PC-9 (cell line): ENCODE data around the gene DMRTB1. TPM values are rescaled to one million over a fixed set of nuclear protein-coding genes. Genes with fewer than 3 reads are reported as not detected.

Experiments used
- BruUV-seq: library from RNA; stranded (reverse); fragments of 400-500 nt; replicated peaks from 2 replicates; lab custom pipeline; 2021; lab: Mats Ljungman, UMichigan
- CTCF ChIA-PET: fragments of 300-600 bp; sonication (Branson Sonifier 250); formaldehyde crosslinking; loops from one replicate; lab custom pipeline; 2022; ENCODE audit warnings: antibody characterized with exemption; lab: Charles Lee
- POLR2A ChIA-PET: fragments of 300-600 bp; sonication (Branson Sonifier 250); formaldehyde crosslinking; loops from one replicate; lab custom pipeline; 2022; ENCODE audit warnings: antibody characterized with exemption; ENCODE audit not compliant: unreplicated experiment; lab: Charles Lee
- DNase-seq, 2 experiments: peaks; one replicate each; pipeline versions ENCODE4 v3.0.0 to v3.0.0-alpha.2; 2015 to 2022; ENCODE audit warnings: mixed read lengths in 1 of 2
- H2AFZ ChIP-seq: fragments of 200-600 bp; sonication (generic); 2 replicates; pipeline ENCODE4 v1.8.1; 2017; ENCODE audit warnings: antibody characterized with exemption
- H3F3A ChIP-seq: fragments of 200-600 bp; sonication (generic); 2 replicates; pipeline ENCODE4 v1.8.1; 2017; ENCODE audit warnings: antibody characterized with exemption, mild to moderate bottlenecking, low read depth; ENCODE audit not compliant: insufficient read depth
- H3K27ac ChIP-seq: fragments of 200-600 bp; sonication (generic); 2 replicates; pipeline ENCODE4 v1.6.1; 2016; ENCODE audit warnings: mixed run types
- H3K27me3 ChIP-seq: fragments of 200-600 bp; sonication (generic); 2 replicates; pipeline ENCODE4 v1.6.1; 2016; ENCODE audit warnings: low read depth, mixed run types; ENCODE audit not compliant: insufficient read depth
- H3K36me3 ChIP-seq: fragments of 200-600 bp; sonication (generic); 2 replicates; pipeline ENCODE4 v1.6.1; 2016; ENCODE audit warnings: low read depth, mixed run types
- H3K4me1 ChIP-seq: fragments of 200-600 bp; sonication (generic); replicated peaks from 2 replicates; pipeline ENCODE4 v1.6.1; 2016; ENCODE audit warnings: mixed run types; ENCODE audit not compliant: insufficient read depth
- H3K4me2 ChIP-seq: fragments of 200-600 bp; sonication (generic); 2 replicates; pipeline ENCODE4 v1.6.1; 2017; ENCODE audit warnings: mixed run types
- H3K4me3 ChIP-seq: fragments of 200-600 bp; sonication (generic); 2 replicates; pipeline ENCODE4 v1.6.1; 2016; ENCODE audit warnings: mixed run types
- H3K79me2 ChIP-seq: fragments of 200-600 bp; sonication (generic); 2 replicates; pipeline ENCODE4 v1.6.1; 2017; ENCODE audit warnings: low read depth, mixed run types
- H3K9me2 ChIP-seq: fragments of 200-600 bp; sonication (generic); 2 replicates; pipeline ENCODE4 v1.8.1; 2017; ENCODE audit warnings: mild to moderate bottlenecking; ENCODE audit not compliant: insufficient read depth
- H3K9me3 ChIP-seq: fragments of 200-600 bp; sonication (generic); 2 replicates; pipeline ENCODE4 v1.8.1; 2016; ENCODE audit warnings: low read depth; ENCODE audit not compliant: insufficient read depth
- H4K20me1 ChIP-seq: fragments of 200-600 bp; sonication (generic); 2 replicates; pipeline ENCODE4 v1.8.1; 2017; ENCODE audit not compliant: insufficient read depth
- CTCF ChIP-seq: fragments of 200-600 bp; sonication (generic); conservative IDR thresholded peaks from 2 replicates; pipeline ENCODE4 v1.6.1; 2017; ENCODE audit warnings: mixed run types, antibody characterized with exemption, mild to moderate bottlenecking, moderate library complexity
- EZH2 ChIP-seq: fragments of 200-600 bp; sonication (generic); IDR thresholded peaks from 2 replicates; pipeline ENCODE4 v1.8.0; 2017; ENCODE audit warnings: antibody characterized with exemption, low read depth
- intact Hi-C: fragments of 100-400 bp; cut with micrococcal nuclease; formaldehyde crosslinking; loops from one replicate; pipeline ENCODE4 v1.10.0; 2022; ENCODE audit not compliant: unreplicated experiment
- total RNA-seq: library from RNA; stranded (reverse); gene quantifications from 2 replicates; pipeline ENCODE4 v1.2.3, GENCODE V29; 2021

The DMRTB1 gene
- total RNA-seq, 1 experiment from 2014 or later = not detected

- intact Hi-C loops = no loop called here
- Histone ChIP-seq H3K4me1 (peaks cover 35% of the 10 kb centered on the region), H2AFZ (no peak overlapping the region), H3K4me3 (no peak overlapping the region), H3K27ac (peak overlapping the region; percentile 67), H3K9me3 (no peaks in the 10 kb centered on the region), H3F3A (peaks cover 31% of the 10 kb centered on the region), H3K36me3 (no peaks in the 10 kb centered on the region), H3K4me2 (peak overlapping the region; percentile 52), H3K27me3 (no peaks in the 10 kb centered on the region), H4K20me1 (no peaks in the 10 kb centered on the region), H3K9me2 (no peaks in the 10 kb centered on the region), H3K79me2 (no peaks in the 10 kb centered on the region)
- POLR2A ChIA-PET = no interaction called here
- no peak for TF ChIP-seq CTCF
- no peak for TF ChIP-seq EZH2
- peak; percentile 37 to 77 for DNase-seq
- CTCF ChIA-PET = interaction anchor here (0.6 kb wide), 1 partner anchor 47 kb away, joined by 11 read pairs; no protein-coding TSS in a partner anchor
- BruUV-seq = no TSS peak
Observed at GRCh38 chr1:53413175-53414001, 45.8 kb upstream of the DMRTB1 start.

- Histone ChIP-seq H3K79me2 (no peaks in the 10 kb centered on the region), H3K27me3 (no peaks in the 10 kb centered on the region), H3K4me1 (peaks cover 35% of the 10 kb centered on the region), H3F3A (peaks cover 31% of the 10 kb centered on the region), H3K36me3 (no peaks in the 10 kb centered on the region), H3K4me3 (no peak overlapping the region), H3K9me3 (no peaks in the 10 kb centered on the region), H3K9me2 (no peaks in the 10 kb centered on the region), H4K20me1 (no peaks in the 10 kb centered on the region), H3K27ac (peak overlapping the region; percentile 67; the same call in 1 of the 2 replicates), H3K4me2 (no peak overlapping the region), H2AFZ (no peak overlapping the region)
- ChIA-PET POLR2A (no interaction called here), CTCF (no interaction called here)
- no peak for DNase-seq
- BruUV-seq = no TSS peak
- TF ChIP-seq CTCF = no peak
- intact Hi-C loops = no loop called here
Observed at GRCh38 chr1:53414632-53415031, 44.6 kb upstream of the DMRTB1 start.

DNA sequence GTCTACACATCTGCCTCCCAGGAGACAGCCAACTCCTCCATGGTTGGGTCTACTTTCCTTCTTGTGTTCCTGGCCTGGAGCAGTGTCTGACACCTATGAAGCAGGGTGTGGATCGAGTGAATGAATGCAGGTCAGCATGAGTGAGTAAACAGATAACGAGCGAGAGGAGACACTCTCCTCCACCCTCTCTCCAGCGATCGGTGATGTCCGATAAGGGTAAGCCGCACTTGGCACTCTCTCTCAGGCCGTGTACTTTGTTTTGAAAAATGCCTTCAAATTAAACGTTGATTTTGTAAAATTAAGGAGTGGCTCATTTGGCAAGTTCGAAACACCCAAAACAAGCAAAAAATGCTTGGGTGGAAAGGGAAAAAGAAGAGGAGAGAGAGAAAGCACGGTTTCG lies 43.8 kb upstream of the DMRTB1 start:
- Histone ChIP-seq H3K4me3 (no peak overlapping the region), H3K27ac (no peak overlapping the region), H3K36me3 (no peaks in the 10 kb centered on the region), H3K4me1 (peaks cover 35% of the 10 kb centered on the region), H3K9me2 (no peaks in the 10 kb centered on the region), H2AFZ (no peak overlapping the region), H3K79me2 (no peaks in the 10 kb centered on the region), H3K4me2 (no peak overlapping the region), H4K20me1 (no peaks in the 10 kb centered on the region), H3K9me3 (no peaks in the 10 kb centered on the region), H3F3A (peaks cover 31% of the 10 kb centered on the region), H3K27me3 (no peaks in the 10 kb centered on the region)
- CTCF ChIA-PET = no interaction called here
- POLR2A ChIA-PET = no interaction called here
- BruUV-seq = no TSS peak
- peak in 1 of 2 experiments; percentile 16 for DNase-seq
- intact Hi-C loops = no loop called here
- TF ChIP-seq EZH2 (no peak), CTCF (no peak)
